GM10266 (cell line): ENCODE measurements around the gene PPP1R1B.

ENCODE experiments used
- DNase-seq: peaks from one replicate; pipeline ENCODE4 v3.0.0; 2012; ENCODE audit errors: extremely low spot score
- CTCF ChIP-seq: IDR thresholded peaks from 2 replicates; pipeline ENCODE4 v1.5.1; 2012; ENCODE audit warnings: mild to moderate bottlenecking, low read depth; ENCODE audit not compliant: control insufficient read depth, insufficient read depth; ENCODE audit errors: missing control alignments

Gene PPP1R1B

GRCh38 chr17:39607057-39607850 is 19.5 kb upstream of the PPP1R1B start:
- no peak for TF ChIP-seq CTCF
- DNase-seq: no peak

- no peak for TF ChIP-seq CTCF
- DNase-seq: no peak
These were observed 19.0 kb upstream of the PPP1R1B start, which contains the start of gene NEUROD2 for GRCh38 chr17:39607851-39608130. TSS of gene NEUROD2 (minus strand) at chr17:39607920. CDS start at chr17:39606599, 1,321 bp downstream.

- no peak for TF ChIP-seq CTCF
- no peak for DNase-seq
These were observed 18.4 kb upstream of the PPP1R1B start for GRCh38 chr17:39608142-39608981.

- no peak for DNase-seq
- TF ChIP-seq CTCF: no peak
These were observed 17.2 kb upstream of the PPP1R1B start for GRCh38 chr17:39609416-39610025.

- TF ChIP-seq CTCF: no peak
These were observed 15.2 kb upstream of the PPP1R1B start for GRCh38 chr17:39611401-39612112.

GRCh38 chr17:39612291-39612894 is 14.4 kb upstream of the PPP1R1B start:
- TF ChIP-seq CTCF: no peak
- no peak for DNase-seq

More at GRCh38 chr17:39611401-39612112, 15.2 kb upstream of the PPP1R1B start:
- no peak for DNase-seq
